AG08395 (cell line): ENCODE results near the gene TCF12.

Experiments used
- DNase-seq: peaks from one replicate; pipeline ENCODE4 v3.0.0; 2012; ENCODE audit warnings: mixed read lengths, low spot score

The TCF12 gene

GRCh38 chr15:57253082-57253481 lies 334.6 kb downstream of the TCF12 start:
- DNase-seq = no peak

GRCh38 chr15:57253500-57253899 lies 335.1 kb downstream of the TCF12 start:
- DNase-seq = no peak

DNA sequence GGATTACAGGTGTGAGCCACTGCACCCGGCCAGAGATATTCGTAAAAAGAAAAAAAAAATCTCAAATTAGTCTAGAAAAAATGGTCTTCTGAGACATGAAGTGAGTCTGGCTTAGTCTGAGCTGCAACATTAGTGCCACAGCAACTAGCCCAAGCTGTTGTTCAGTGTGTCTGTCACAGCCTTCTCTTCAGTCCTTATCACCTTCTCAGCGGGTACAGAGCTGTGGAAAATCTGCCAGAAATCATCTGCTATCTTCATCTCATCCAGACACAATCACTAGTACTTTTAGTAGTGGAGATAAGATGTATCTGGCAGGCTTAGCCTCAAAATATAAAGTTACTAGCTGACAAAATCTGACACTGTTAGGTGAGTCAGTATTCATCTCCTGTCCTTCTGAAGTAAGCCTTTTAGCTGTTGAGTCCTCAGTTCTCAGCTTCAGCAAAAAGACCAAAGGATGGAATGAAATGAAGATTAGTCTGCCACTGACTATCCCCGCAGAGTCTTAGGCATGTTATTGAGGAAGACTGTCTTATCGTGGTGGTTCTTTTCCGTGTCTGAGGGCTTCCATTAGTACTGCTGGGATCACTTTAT lies 337.4 kb downstream of the TCF12 start:
- no peak for DNase-seq

DNA sequence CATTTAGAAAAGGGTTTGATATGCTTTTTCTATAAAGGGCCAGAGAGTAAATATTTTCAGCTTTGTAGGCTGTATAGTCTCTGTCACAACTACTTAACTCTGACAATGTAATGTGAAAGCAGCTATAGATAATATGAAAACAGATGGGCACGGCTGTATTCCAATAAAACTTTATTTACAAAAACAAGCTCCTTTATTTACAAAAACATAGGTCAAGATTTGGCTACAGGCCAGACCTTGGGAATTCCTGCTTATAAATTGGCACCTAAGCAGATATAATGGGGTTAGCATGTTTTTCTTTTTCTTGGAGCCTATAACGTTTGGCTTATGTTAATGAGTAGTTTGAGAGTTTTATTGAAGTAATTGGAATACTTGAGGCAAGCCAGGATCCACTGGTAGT lies 338.5 kb downstream of the TCF12 start:
- no peak for DNase-seq

DNA sequence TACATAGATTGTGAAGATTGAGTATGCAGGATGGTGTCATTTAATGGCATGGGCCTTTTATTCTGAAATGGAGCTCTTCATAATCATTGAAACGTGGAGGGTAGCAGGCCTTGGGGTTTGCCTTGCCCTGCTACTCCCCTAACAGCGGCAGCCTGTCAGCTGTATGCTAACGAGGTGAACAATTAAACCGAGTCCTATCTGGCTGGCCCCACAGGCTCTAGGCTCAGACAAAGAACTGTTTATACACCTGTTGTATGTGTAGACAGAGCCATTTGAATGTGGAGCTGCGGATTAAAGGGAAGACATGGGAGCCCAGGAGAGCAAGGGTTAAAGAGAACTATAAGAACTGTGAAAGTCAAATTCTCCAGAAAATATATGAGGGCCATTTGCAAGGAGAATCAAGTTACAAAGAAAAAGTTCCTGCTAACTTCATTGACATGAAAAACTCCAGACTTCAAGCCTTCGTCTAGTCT lies 341.2 kb downstream of the TCF12 start:
- DNase-seq = no peak

- DNase-seq = no peak
Measured at GRCh38 chr15:57263520-57263919, 345.1 kb downstream of the TCF12 start.

GRCh38 chr15:57272771-57273357 lies 354.4 kb downstream of the TCF12 start:
- DNase-seq = no peak

DNA sequence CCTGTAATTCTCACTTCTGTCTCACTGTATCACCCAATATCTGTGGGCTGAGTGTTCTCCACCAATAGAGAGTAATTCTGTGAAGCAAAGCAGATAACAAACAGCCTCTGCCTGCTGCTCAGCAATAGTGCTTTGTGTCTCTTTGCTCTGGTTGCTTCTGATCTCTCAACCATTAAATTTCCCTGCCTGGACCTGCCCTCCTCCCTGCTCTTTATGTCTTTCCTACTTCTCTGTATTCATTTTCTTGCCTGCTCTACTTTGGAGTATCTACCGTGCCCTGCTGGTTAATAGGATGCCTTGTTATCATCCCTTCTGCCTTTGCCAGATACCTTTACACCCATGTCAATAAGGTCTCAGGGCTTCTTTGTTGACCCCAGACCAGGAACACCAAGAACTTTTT lies 355.0 kb downstream of the TCF12 start:
- no peak for DNase-seq

DNA sequence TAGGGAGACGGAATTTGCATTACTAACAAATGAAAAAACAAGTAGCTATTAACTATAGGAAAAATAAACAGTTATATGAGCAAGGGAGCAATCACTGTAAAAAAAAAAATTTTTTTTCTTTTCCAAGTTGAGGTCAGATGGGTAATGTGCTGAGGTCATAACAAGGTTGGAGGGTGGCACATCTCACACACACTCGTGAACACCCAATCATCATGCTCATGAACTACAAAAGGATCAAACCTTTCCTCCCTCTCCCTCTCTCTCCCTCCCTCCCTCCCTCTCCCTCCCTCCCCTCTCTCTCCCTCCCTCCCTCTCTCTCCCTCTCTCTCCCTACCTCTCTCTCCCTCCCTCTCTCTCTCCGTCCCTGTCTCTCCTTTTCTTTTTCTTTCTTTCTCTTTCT lies 360.0 kb downstream of the TCF12 start:
- DNase-seq = no peak

DNA sequence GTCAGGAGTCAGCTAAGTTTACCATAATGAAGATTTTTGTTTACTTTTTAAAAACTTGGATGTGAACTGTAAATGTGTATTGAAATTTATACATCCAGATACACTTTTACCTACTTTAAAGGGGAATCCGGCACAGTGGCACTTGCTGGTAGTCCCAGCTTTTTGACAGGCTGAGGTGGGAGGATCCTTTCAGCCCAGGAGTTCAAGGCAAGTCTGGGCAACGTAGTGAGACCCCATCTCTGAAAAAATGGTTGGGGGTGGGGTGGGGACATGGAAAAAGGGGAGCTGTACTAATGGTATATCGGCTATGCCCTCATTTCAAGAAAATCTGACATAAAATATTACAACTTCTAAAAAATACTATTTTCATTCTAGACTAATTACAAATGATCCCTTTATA lies 362.0 kb downstream of the TCF12 start:
- no peak for DNase-seq

DNA sequence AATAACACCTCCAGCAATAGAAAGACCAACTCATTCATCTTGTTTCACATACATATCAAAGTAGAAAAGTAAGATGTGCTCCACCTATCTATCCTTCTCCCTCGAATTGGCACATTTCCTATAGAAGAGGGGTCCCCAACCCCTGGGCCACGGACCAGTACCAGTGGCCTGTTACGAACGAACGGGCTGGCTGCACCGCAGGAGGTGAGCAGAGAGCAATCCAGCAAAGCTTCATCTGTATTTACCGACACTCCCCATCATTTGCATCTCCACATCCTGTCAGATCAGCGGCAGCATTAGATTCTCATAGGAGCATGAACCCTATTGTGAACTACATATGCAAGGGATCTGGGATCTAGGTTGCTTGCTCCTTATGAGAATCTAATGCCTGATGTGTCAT lies 362.9 kb downstream of the TCF12 start:
- DNase-seq = no peak

DNA sequence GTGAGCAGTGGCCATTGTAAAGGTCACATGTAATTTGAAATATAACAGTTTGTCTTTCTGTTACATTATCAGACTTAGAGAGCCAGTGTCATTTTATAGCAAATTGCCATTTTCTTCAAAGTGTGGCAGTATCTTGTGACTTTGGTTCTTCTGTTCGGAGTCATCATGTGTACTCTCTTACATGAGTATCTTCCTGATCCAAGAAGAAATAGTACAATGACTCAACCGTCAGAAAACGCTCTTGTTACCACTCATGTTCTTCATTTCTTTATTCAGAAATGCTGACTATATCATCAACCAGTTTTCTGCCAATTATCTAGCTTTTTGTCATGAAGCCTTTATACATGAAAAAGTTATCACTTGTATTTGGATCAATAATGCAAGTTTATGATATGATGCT lies 364.2 kb downstream of the TCF12 start:
- no peak for DNase-seq

DNA sequence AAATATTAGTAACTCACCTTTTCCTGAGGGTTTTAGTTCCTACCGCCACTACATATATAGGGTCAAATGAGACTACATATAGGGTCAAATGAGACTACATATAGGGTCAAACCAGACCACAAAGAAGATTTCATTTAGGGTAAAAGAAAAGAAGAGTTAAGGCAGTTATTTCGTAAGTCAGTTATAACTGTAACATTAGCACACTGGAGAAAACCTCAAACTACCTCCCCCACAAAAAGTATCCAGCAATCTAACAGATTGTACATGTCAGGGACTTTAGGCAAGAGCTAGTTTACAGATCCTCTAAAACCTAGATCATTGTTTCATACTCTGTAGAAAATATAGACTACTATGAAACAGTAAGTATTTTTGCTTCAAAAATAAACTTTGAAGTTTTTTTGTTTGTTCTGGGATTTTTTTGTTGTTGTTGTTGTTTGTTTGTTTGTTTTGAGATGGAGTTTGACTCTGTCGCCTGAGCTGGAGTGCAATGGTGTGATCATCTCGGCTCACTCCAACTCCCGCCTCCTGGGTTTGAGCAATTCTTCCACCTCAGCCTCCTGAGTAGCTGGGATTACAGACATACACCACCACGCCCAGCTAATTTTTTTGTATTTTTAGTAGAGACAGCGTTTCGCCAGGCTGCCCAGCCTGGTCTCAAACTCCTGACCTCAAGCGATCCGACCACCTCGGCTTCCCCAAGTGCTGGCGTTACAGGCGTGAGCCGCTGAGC lies 365.5 kb downstream of the TCF12 start:
- DNase-seq = no peak

DNA sequence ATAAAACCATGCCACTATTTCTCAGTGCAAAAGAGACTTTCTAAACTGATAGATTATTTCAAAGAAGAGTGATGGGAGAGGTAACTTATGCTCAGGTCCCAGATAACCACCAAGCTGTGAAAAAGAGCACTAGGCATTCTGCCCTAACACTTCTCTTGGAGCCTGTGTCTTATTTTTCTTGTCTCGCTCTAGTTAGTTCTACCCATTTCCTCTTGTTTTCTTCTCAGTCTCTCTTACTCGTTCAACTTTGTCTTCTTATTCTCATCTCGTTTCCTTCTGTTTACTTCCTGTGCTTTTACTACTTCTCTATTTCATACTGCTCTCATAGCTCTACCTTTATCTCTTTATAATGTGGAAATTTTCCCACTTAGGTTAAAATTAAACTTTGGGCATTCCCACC lies 366.1 kb downstream of the TCF12 start:
- DNase-seq = no peak

DNA sequence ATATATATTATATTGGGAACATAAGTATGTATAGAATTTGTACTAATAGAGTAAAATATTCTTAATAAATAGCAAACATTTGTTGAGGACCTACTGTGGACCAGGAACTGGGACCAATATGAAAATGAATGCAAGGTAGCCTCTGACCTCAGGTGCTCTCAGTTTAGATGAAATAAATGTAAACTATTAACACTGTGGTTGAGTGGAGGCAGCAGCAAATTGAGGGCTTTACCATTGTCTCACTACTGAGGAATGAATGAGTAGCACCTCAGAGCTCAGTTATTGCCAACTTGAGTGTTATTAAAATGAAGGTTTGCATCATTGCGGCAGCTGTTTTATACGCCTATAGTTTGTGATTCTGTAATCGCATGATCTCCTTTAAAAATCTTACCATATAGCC lies 366.9 kb downstream of the TCF12 start:
- no peak for DNase-seq

DNA sequence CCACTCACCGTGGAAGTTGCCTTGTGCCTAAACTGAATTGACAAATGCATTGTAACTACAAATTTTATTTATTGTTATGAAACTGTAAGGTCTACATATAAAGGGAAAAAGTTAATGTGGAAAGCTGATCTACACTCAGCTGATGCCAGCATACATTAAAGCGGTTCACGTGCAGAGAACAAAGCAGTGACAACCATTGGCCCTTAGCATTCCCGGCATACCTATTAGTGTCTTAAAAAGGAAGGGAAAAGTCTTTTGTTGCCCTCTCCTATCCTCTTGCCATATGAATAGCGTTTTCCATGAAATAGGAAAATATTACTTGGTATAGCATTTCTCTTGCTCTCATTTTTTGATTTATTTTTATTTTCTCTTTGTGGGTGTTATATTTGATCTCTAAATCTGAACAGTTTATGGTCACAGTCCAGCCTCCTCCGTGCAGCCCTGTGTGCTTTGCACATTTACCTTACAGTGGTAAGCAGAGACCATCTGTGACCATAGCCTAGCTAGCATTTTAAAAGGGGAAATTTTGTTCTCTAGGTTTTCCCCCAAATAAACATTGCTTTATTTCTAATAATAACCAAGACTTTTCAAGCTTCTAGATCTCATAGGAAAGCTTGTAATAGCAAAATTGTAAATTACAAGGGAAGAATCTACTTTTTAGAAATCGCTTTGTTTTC lies 368.1 kb downstream of the TCF12 start:
- no peak for DNase-seq

GRCh38 chr15:57287123-57287521 lies 368.7 kb downstream of the TCF12 start:
- DNase-seq = no peak

DNA sequence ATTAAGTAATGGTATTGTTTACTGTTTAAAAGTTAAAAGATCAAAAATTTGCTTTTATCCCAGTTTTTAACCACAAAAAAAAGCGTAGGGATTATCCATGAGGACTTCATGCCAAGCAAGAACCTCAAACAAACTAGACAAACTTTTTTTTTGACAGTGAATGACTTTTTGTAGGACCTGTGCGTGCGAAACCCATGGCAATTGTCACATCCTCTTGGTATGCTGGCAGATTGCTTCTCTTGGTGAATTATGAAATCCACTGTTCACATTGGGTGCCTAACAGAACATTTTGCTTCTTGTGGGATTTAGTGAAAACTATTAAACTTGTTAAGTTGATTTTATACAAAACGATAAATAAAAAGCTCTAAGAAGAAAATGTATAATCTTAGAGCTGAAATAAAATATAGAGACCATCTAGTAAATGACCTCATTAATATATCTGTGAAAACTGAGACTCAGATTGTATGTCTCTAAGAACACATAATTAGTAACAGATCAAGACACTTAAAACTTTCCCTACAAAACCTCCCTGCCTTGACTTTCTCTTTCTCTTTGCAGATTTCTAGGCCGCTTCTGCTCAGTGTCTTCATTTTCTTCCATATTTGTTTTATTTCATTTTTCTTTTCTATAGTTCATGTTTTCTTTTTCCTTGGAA lies 370.6 kb downstream of the TCF12 start:
- peak; percentile 78 for DNase-seq

- DNase-seq = no peak
Measured at GRCh38 chr15:57290187-57290586, 371.7 kb downstream of the TCF12 start.

GRCh38 chr15:57290826-57291225 lies 372.4 kb downstream of the TCF12 start:
- no peak for DNase-seq

GRCh38 chr15:57296473-57297162 lies 378.2 kb downstream of the TCF12 start:
- no peak for DNase-seq

DNA sequence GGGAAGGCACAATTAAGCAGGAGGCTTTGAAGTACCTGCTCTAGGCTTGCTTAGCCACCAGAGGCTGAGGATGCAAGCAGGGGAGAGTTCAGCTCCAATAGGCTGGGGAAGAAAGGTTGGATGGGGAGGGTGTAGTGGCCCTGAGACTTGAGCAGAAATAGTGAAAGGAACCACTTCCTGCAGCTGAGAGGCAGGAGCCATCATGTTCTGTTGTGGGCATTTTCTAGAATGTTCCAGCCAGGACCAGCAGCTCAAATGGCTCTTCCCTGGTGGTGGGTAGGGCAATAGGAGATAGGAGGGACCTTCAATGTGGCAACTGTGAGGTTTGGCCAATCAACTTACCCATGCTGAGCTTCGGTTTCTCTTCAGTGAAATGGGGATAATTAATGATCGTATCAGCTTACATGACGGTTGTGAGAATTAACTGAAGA lies 378.7 kb downstream of the TCF12 start:
- no peak for DNase-seq
